Measurements from ENCODE around the gene PTPRN2. TPM values are rescaled to one million over a fixed set of nuclear protein-coding genes. Genes with fewer than 3 reads are reported as not detected.

The PTPRN2 gene
- total RNA-seq, 1 experiment from 2014 or later = 1.1 TPM

DNA sequence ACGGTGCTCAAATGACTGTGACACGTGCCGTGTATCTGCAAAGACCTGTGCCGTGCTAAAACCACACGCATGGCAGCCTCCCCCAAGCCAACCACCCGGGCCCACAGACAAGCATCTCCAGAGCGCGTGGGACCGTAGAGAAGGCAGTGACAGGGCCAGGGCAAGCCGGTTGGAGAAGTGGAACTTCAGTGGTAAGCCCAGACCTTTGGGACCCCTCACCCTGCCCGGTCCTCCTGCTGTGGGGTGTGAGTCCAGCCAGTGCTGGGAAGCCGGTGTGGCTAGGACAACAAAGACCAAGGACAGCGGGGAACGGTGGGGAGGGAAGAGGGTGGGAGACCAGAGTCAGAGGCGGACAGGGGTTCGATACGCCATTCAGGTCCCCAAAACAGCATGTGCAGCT, 774.6 kb downstream of the PTPRN2 start:
- ChIA-PET POLR2A (no interaction called here), CTCF (no interaction called here)
- no peak for ATAC-seq
- intact Hi-C loops (cut with micrococcal nuclease; ENCODE audit: unreplicated experiment) = no loop called here
- in situ Hi-C loops (cut with HindIII; ENCODE audit: low pct_unique_long_range_greater_than_20kb, low sequenced_read_pairs) = no loop called here
- Histone ChIP-seq H3K27me3 (ENCODE audit: control insufficient read depth, insufficient read depth, low read length) (no peaks in the 10 kb centered on the region), H3K4me1 (ENCODE audit: control insufficient read depth, insufficient read depth, low read length) (no peaks in the 10 kb centered on the region), H3K36me3 (ENCODE audit: control insufficient read depth, insufficient read depth, low read length) (no peaks in the 10 kb centered on the region), H3K27ac (ENCODE audit: low read length) (no peak overlapping the region), H3K4me3 (ENCODE audit: low read depth in 2 of 2, low read length in 2 of 2) (no peak overlapping the region), H3K9me3 (ENCODE audit: control insufficient read depth, insufficient read depth, low read depth, low read length) (peaks cover 5% of the 10 kb centered on the region; the same call in 1 of the 2 replicates)
- BruUV-seq (replicated peaks) = no TSS peak
- DNase-seq (ENCODE audit: low read depth, low spot score) = no peak
- TF ChIP-seq, protein P1, sequence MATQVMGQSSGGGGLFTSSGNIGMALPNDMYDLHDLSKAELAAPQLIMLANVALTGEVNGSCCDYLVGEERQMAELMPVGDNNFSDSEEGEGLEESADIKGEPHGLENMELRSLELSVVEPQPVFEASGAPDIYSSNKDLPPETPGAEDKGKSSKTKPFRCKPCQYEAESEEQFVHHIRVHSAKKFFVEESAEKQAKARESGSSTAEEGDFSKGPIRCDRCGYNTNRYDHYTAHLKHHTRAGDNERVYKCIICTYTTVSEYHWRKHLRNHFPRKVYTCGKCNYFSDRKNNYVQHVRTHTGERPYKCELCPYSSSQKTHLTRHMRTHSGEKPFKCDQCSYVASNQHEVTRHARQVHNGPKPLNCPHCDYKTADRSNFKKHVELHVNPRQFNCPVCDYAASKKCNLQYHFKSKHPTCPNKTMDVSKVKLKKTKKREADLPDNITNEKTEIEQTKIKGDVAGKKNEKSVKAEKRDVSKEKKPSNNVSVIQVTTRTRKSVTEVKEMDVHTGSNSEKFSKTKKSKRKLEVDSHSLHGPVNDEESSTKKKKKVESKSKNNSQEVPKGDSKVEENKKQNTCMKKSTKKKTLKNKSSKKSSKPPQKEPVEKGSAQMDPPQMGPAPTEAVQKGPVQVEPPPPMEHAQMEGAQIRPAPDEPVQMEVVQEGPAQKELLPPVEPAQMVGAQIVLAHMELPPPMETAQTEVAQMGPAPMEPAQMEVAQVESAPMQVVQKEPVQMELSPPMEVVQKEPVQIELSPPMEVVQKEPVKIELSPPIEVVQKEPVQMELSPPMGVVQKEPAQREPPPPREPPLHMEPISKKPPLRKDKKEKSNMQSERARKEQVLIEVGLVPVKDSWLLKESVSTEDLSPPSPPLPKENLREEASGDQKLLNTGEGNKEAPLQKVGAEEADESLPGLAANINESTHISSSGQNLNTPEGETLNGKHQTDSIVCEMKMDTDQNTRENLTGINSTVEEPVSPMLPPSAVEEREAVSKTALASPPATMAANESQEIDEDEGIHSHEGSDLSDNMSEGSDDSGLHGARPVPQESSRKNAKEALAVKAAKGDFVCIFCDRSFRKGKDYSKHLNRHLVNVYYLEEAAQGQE (IDR thresholded peaks at IDR 0.05; ENCODE audit: insufficient read depth in 1 of 2, low read depth in 2 of 2, low read length in 1 of 2) = no peak
- TF ChIP-seq POLR2AphosphoS5 (IDR thresholded peaks at IDR 0.05; ENCODE audit: low read depth, low read length) (no peak), TCF7L2 (IDR thresholded peaks at IDR 0.05; ENCODE audit: low read depth, low read length) (no peak)

GRCh38 chr7:157811946-157812345, 775.7 kb downstream of the PTPRN2 start:
- TF ChIP-seq POLR2AphosphoS5 (IDR thresholded peaks at IDR 0.05; ENCODE audit: low read depth, low read length) = no peak
- no peak for TF ChIP-seq SIN3A (IDR thresholded peaks at IDR 0.05; ENCODE audit: borderline replicate concordance, insufficient read depth, low read depth, low read length)
- TF ChIP-seq, protein P2, sequence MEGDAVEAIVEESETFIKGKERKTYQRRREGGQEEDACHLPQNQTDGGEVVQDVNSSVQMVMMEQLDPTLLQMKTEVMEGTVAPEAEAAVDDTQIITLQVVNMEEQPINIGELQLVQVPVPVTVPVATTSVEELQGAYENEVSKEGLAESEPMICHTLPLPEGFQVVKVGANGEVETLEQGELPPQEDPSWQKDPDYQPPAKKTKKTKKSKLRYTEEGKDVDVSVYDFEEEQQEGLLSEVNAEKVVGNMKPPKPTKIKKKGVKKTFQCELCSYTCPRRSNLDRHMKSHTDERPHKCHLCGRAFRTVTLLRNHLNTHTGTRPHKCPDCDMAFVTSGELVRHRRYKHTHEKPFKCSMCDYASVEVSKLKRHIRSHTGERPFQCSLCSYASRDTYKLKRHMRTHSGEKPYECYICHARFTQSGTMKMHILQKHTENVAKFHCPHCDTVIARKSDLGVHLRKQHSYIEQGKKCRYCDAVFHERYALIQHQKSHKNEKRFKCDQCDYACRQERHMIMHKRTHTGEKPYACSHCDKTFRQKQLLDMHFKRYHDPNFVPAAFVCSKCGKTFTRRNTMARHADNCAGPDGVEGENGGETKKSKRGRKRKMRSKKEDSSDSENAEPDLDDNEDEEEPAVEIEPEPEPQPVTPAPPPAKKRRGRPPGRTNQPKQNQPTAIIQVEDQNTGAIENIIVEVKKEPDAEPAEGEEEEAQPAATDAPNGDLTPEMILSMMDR (IDR thresholded peaks at IDR 0.05) = no peak
- TF ChIP-seq, protein P1 (IDR thresholded peaks at IDR 0.05; ENCODE audit: insufficient read depth in 1 of 2, low read depth in 2 of 2, low read length in 1 of 2) = no peak
- no peak for TF ChIP-seq TCF7L2 (IDR thresholded peaks at IDR 0.05; ENCODE audit: low read depth, low read length)
- Histone ChIP-seq H3K4me3 (ENCODE audit: low read depth in 2 of 2, low read length in 2 of 2) (no peak overlapping the region), H3K27me3 (ENCODE audit: control insufficient read depth, insufficient read depth, low read length) (no peaks in the 10 kb centered on the region), H3K4me1 (ENCODE audit: control insufficient read depth, insufficient read depth, low read length) (no peaks in the 10 kb centered on the region), H3K27ac (ENCODE audit: low read length) (no peak overlapping the region), H3K9me3 (ENCODE audit: control insufficient read depth, insufficient read depth, low read depth, low read length) (peaks cover 5% of the 10 kb centered on the region; the same call in 1 of the 2 replicates), H3K36me3 (ENCODE audit: control insufficient read depth, insufficient read depth, low read length) (no peaks in the 10 kb centered on the region)
- intact Hi-C loops (cut with micrococcal nuclease; ENCODE audit: unreplicated experiment) = no loop called here
- no peak for DNase-seq (ENCODE audit: low read depth, low spot score)
- ChIA-PET CTCF (no interaction called here), POLR2A (no interaction called here)
- in situ Hi-C loops (cut with HindIII; ENCODE audit: low pct_unique_long_range_greater_than_20kb, low sequenced_read_pairs) = no loop called here
- BruUV-seq (replicated peaks) = no TSS peak
- no peak for ATAC-seq
